Naive B cell (primary cell): ENCODE results near the gene TWIST2. TPM values are rescaled to one million over a fixed set of nuclear protein-coding genes. Genes with fewer than 3 reads are reported as not detected.
A peak's percentile ranks its signal among the peaks of the same experiment; 100 is the strongest.

Experiments
- ATAC-seq, 2 donors: fragments of 150-1000 bp; cut with Tn5 transposase; 2 replicates each; pipeline ENCODE4 v1.10.0; 2021; ENCODE audit warnings: low read depth in 2 of 2, mild to moderate bottlenecking in 2 of 2, moderate library complexity in 2 of 2
- DNase-seq: peaks from one replicate; pipeline ENCODE4 v3.0.0; 2022
- H3K27ac Mint-ChIP-seq, 6 donors: one replicate each; pipeline ENCODE4 v1.8.0; 2020 to 2022; ENCODE audit warnings: mild to moderate bottlenecking in 6 of 6, mixed read lengths in 6 of 6, moderate library complexity in 5 of 6, inconsistent platforms in 2 of 6
- H3K27me3 Mint-ChIP-seq, 3 donors: one replicate each; pipeline ENCODE4 v1.8.0; 2021 to 2022; ENCODE audit warnings: mixed read lengths in 3 of 3, mild to moderate bottlenecking in 1 of 3
- H3K36me3 Mint-ChIP-seq, 2 donors: one replicate each; pipeline ENCODE4 v1.8.0; 2020 to 2022; ENCODE audit warnings: mixed read lengths in 2 of 2, inconsistent platforms in 1 of 2, mild to moderate bottlenecking in 1 of 2
- H3K4me1 Mint-ChIP-seq, 3 donors: one replicate each; pipeline ENCODE4 v1.8.0; 2020 to 2022; ENCODE audit warnings: mixed read lengths in 3 of 3, inconsistent platforms in 1 of 3, mild to moderate bottlenecking in 1 of 3, moderate library complexity in 1 of 3
- H3K4me3 Mint-ChIP-seq, 8 donors: one replicate each; pipeline ENCODE4 v1.8.0; 2020 to 2022; ENCODE audit warnings: mild to moderate bottlenecking in 8 of 8, mixed read lengths in 8 of 8, moderate library complexity in 8 of 8, inconsistent platforms in 2 of 8
- H3K9me3 Mint-ChIP-seq, 7 donors: one replicate each; pipeline ENCODE4 v1.8.0; 2020 to 2022; ENCODE audit warnings: mixed read lengths in 7 of 7, mild to moderate bottlenecking in 5 of 7, inconsistent platforms in 2 of 7, moderate library complexity in 1 of 7
- polyA plus RNA-seq, 6 donors: library from polyadenylated mRNA; unstranded; fragments of 300-500 nt; fragmentation: Illumina TruSeq; gene quantifications; one replicate each; pipeline ENCODE4 v1.2.3, GENCODE V29; 2021; ENCODE audit warnings: low read depth in 6 of 6

TWIST2 gene
- polyA plus RNA-seq, 6 donors from 2014 or later = not detected

DNA sequence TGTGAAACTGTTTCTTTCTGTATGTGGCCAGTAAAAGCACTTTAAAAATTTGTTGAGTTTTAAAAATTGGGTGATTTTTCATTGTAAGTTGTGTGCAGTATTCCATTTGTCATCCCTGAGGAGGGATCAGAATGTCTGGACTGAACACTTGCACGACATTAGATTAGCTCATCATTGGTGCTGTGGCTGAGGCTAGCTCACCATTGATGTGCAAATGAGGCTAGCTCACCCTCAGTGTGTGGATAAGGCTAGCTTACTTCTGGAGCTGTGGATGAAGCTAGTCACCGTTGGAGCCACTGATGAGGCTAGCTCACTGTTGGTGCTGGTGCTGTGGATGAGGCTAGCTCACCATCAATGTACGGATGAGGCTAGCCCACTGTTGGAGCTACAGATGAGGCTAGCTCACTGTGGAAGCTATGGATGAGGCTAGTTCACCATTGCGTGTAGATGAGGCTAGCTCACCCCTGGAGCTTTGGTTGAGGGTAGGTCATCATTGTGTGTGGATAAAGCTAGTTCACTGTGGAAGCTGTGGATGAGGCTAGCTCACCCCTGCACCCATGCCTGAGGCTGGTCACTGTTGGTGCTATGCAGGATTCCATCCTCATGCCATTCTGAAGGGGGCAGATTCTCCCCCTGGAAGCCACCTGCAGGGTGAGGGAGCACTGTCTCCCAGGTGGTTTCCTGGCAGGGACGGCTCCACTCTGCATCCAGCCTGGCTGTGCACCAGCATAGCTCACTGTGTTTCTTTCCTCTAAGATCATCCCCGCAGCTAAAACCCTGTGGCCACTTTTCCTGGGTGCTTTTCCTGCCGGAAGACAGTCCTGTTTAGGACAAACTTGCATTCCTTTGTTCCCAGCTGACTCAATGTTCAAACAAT lies 101.1 kb downstream of the TWIST2 start:
- peaks cover 0 to 4% (median 1%) of the 10 kb centered on the region in 7 donors for H3K9me3 Mint-ChIP-seq
- ATAC-seq (no peak), DNase-seq (no peak)
- no peaks in the 10 kb centered on the region for H3K4me1 Mint-ChIP-seq
- H3K4me3 Mint-ChIP-seq = no peak overlapping the region
- H3K27ac Mint-ChIP-seq = peak overlapping the region in 1 of 6 donors; percentile 53
- no peaks in the 10 kb centered on the region for H3K36me3 Mint-ChIP-seq
- H3K27me3 Mint-ChIP-seq = peaks cover 0 to 6% (median 4%) of the 10 kb centered on the region in 3 donors

- H3K9me3 Mint-ChIP-seq = peaks cover 0 to 4% (median 1%) of the 10 kb centered on the region in 7 donors
- no peaks in the 10 kb centered on the region for H3K4me1 Mint-ChIP-seq
- H3K27me3 Mint-ChIP-seq = peaks cover 2 to 8% (median 8%) of the 10 kb centered on the region in 3 donors
- no peaks in the 10 kb centered on the region for H3K36me3 Mint-ChIP-seq
- no peak for ATAC-seq
- no peak overlapping the region for H3K4me3 Mint-ChIP-seq
- H3K27ac Mint-ChIP-seq = no peak overlapping the region
- no peak for DNase-seq
Observed at GRCh38 chr2:238949710-238950345, 101.9 kb downstream of the TWIST2 start.

DNA sequence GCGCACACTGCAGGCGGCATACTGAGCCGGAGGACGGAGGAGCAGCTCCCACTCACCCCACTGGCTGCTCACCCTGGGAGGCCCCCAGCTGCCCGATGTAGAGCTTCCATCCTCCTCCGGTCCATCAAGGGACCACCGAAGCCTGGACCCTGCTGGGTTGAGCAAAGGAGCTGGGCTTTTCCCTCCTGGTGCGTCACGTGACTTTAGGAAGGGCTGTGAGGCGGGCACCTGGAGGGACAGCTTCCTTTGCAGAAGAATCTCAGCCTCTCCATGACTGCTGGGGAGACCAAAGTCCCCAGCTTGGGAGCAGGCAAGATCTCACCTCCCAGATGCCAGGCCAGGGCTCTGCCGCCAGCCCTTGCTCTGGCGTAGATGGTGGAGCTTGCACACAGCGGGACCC lies 102.7 kb downstream of the TWIST2 start:
- peaks cover 9 to 16% (median 11%) of the 10 kb centered on the region in 3 donors for H3K27me3 Mint-ChIP-seq
- H3K4me3 Mint-ChIP-seq = no peak overlapping the region
- H3K4me1 Mint-ChIP-seq = no peaks in the 10 kb centered on the region
- no peak for ATAC-seq
- H3K9me3 Mint-ChIP-seq = peaks cover 0 to 4% (median 1%) of the 10 kb centered on the region in 7 donors
- no peaks in the 10 kb centered on the region for H3K36me3 Mint-ChIP-seq
- H3K27ac Mint-ChIP-seq = no peak overlapping the region
- DNase-seq = no peak

- ATAC-seq = no peak
- H3K27ac Mint-ChIP-seq = no peak overlapping the region
Observed at GRCh38 chr2:238952261-238952919, 104.5 kb downstream of the TWIST2 start.

GRCh38 chr2:238954841-238955591 lies 107.1 kb downstream of the TWIST2 start:
- no peaks in the 10 kb centered on the region for H3K36me3 Mint-ChIP-seq
- no peak overlapping the region for H3K27ac Mint-ChIP-seq
- no peak overlapping the region for H3K4me3 Mint-ChIP-seq
- H3K4me1 Mint-ChIP-seq = no peaks in the 10 kb centered on the region
- peaks cover 21 to 34% (median 32%) of the 10 kb centered on the region in 3 donors for H3K27me3 Mint-ChIP-seq
- ATAC-seq = no peak
- peaks cover 0 to 5% (median 0%) of the 10 kb centered on the region in 7 donors for H3K9me3 Mint-ChIP-seq
- no peak for DNase-seq

More at GRCh38 chr2:238952261-238952919, 104.5 kb downstream of the TWIST2 start:
- H3K27me3 Mint-ChIP-seq = peaks cover 18 to 32% (median 23%) of the 10 kb centered on the region in 3 donors
- H3K4me3 Mint-ChIP-seq = no peak overlapping the region
- no peaks in the 10 kb centered on the region for H3K9me3 Mint-ChIP-seq
- DNase-seq = no peak
- H3K36me3 Mint-ChIP-seq = no peaks in the 10 kb centered on the region
- no peaks in the 10 kb centered on the region for H3K4me1 Mint-ChIP-seq

DNA sequence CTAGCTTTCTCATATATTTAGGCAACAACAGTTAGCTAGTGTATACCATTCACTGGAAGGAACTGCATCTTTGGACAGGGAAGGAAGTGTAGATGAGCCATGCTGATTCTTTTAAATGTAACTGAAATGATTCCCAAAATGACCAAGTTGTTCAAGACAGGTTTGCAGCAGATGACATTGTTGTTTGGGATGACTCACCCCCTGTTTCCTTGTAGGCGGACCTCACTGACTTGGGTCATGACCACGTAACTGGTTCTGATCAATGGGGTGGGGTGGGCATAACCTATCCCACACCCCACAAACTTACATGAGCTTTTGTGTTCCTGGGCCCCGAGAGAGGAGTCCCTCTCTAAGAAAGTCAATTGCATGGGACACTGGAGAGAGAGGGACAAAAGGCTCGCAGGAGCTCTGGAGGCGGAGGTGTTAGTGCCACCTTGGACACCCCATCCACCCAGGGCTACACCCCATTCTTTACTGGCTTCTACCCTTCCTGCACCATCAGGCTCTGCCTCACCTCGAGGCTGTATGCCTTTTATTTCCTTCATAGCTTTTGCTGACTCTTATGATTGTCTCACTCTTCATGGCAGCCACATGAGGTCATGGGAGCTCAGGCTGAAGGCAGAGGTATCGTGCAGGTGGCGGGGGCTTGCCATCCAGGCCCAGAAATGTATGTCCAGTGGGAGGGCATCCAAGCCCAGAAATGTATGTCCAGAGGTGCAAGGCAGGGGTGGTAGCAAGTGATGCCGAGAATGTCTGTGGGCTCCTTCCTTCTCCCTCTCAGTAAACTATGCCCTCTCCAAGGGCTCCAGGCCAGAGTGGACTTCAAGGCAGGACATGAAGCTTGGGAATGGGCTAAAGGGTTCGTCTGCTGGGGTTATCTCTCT lies 108.0 kb downstream of the TWIST2 start:
- H3K27ac Mint-ChIP-seq = no peak overlapping the region
- peaks cover 0 to 13% (median 5%) of the 10 kb centered on the region in 7 donors for H3K9me3 Mint-ChIP-seq
- no peaks in the 10 kb centered on the region for H3K4me1 Mint-ChIP-seq
- no peaks in the 10 kb centered on the region for H3K36me3 Mint-ChIP-seq
- H3K4me3 Mint-ChIP-seq = no peak overlapping the region
- H3K27me3 Mint-ChIP-seq = peaks cover 21 to 34% (median 32%) of the 10 kb centered on the region in 3 donors
- ATAC-seq (no peak), DNase-seq (no peak)

GRCh38 chr2:238956676-238957075 lies 108.8 kb downstream of the TWIST2 start:
- DNase-seq (no peak), ATAC-seq (no peak)
- no peaks in the 10 kb centered on the region for H3K36me3 Mint-ChIP-seq
- H3K4me1 Mint-ChIP-seq = no peaks in the 10 kb centered on the region
- H3K27me3 Mint-ChIP-seq = peaks cover 19 to 34% (median 32%) of the 10 kb centered on the region in 3 donors
- H3K27ac Mint-ChIP-seq = no peak overlapping the region
- peaks cover 0 to 20% (median 8%) of the 10 kb centered on the region in 7 donors for H3K9me3 Mint-ChIP-seq
- H3K4me3 Mint-ChIP-seq = no peak overlapping the region
